ENCODE results near the gene PRRX1.

PRRX1 gene

DNA sequence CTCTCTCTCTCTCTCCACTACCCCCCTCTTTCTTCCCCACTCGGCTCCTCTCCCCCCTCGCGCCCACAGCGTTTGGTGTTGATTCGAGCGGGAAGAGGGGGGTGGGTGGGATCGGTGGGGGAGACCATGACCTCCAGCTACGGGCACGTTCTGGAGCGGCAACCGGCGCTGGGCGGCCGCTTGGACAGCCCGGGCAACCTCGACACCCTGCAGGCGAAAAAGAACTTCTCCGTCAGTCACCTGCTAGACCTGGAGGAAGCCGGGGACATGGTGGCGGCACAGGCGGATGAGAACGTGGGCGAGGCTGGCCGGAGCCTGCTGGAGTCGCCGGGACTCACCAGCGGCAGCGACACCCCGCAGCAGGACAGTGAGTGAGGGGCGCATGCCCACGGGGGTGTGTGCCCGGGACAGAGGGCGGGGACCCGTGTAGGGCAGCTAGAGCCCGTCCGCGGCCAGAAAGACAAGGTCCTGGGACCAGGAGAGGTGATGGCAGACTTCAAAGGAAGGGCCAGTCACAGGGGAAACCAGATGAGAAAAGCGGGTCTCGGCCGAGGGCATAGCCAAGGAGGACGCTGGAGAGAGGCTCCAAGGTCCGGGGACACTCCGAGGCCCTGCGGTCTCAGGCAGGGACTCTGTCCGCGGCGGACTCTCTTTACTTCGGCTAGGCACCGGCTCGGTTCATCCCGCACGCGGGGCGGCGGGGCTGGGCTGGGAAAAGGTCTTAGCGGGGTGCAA is at the start of gene PRRX1:
PRRX1 (plus strand) TSS at position 39 of the 735 bp plus-strand sequence; CDS start at position 127, 88 bp downstream.
- DNase-seq (ENCODE audit: low read depth), result no peak

GRCh38 chr1:170617591-170618330 is 46.2 kb upstream of the PRRX1 start:
- no peak for DNase-seq (ENCODE audit: low read depth)

- DNase-seq (ENCODE audit: low read depth), result no peak
These were observed 45.5 kb upstream of the PRRX1 start for GRCh38 chr1:170618421-170618820.

- no peak for DNase-seq (ENCODE audit: low read depth)
These were observed 44.5 kb upstream of the PRRX1 start for GRCh38 chr1:170619241-170620028.

DNA sequence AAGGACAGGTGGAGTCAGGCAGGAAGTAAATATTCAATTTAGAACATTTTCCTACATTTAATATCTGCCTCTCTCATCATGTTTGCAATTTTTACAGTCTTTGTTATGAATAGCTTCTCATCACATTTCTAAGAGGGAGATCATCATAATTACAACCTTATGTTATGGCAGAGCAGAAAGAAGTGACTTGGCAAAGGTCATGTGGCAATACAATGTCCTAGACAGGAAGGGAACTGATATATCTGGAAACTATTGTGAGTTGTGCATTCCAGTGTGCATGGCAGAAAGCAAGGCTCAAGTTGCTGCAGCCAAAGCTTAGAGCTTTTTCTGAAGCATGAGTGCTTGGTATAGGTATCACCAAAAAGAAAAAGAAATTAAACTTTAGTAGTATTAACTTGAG is 43.8 kb upstream of the PRRX1 start:
- DNase-seq (ENCODE audit: low read depth), result no peak

DNA sequence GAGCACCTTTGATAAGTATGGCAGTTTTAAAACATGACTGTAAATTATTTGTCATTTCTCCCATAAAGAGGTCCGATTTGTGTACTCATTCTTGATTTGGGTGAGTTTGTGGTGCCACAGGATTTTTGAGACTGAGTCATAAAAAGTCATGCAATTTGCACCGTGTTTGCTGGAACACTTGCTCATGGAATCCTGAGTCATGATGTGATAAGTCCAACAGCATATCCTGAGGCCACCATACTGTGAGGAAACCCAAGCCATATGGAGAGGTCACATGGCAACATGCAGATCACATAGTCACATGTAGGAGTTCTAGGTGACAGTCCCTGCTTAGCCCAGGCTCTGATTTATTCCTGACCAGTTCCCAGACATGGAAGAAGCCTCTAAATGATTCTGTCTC is 40.8 kb upstream of the PRRX1 start:
- DNase-seq (ENCODE audit: low read depth), result no peak

GRCh38 chr1:170624146-170624545 is 39.8 kb upstream of the PRRX1 start:
- DNase-seq (ENCODE audit: low read depth), result no peak

- no peak for DNase-seq (ENCODE audit: low read depth)
These were observed 33.0 kb upstream of the PRRX1 start for GRCh38 chr1:170630977-170631376.

DNA sequence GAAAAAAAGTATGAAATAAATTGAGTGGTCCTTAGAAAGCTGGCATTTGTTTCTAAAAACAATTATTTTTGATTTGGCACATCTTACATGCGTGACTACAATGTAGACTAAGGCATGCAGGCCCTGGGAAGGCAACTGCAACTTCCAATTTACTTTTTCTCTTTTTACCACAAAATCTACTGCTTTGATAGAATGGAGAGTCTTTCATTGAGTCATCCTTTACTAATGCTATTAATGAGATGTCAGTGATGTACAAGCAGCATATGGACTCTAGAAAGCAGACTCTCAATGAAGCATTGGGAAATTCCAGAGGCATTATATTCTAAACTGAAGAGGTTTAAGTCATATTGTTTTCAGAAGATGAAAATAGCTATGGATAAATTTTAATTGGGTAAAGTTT is 29.6 kb upstream of the PRRX1 start:
- no peak for DNase-seq (ENCODE audit: low read depth)

DNA sequence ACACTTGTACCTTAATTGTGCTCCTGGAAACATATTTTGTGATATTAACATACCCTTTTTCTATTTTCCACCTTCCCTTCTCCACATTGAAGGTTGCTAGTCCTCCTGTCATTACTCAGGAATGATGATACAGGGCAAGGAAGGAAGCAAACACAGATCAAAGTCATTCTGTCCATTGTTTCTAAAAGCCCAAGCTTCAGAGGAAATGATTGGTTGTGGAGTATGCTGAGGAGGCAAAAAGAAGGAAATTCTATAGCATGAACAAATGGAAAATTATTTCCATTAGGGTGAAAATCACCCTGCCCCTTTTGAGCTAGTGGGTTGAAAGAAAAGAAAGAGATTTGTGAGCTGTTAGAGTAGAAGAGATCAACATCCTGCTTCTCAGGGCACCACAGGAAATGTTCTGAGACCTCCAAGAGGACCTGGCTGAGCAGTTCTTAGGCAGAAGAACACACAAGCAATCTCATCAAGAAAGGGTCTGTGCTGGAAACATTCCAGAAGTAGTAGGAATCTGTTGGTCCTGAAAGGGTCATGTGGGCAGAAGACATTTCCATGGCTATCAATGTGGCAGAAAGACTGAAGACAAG is 29.0 kb upstream of the PRRX1 start:
- DNase-seq (ENCODE audit: low read depth), result no peak

DNA sequence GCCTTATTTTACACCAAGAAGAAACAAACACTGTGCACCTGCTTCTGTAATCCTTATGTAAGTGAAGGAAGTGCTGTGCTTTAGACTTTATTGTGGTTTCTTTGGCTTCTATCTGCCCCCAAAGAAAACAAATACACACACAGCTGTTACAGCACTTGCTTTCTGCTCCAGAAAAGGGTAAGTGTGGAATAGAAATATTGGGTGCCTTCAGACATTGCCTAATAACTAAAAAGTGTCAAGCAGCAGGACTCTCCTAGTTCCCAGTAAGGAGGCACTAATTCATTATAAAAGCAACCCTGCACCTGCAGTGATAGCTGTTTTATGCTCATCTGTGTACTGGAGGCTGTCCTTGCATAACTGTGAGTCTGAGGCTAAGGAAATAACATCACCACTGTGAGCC is 23.4 kb upstream of the PRRX1 start:
- no peak for DNase-seq (ENCODE audit: low read depth)

- DNase-seq (ENCODE audit: low read depth), result no peak
These were observed 6.6 kb upstream of the PRRX1 start for GRCh38 chr1:170657275-170657853.

DNA sequence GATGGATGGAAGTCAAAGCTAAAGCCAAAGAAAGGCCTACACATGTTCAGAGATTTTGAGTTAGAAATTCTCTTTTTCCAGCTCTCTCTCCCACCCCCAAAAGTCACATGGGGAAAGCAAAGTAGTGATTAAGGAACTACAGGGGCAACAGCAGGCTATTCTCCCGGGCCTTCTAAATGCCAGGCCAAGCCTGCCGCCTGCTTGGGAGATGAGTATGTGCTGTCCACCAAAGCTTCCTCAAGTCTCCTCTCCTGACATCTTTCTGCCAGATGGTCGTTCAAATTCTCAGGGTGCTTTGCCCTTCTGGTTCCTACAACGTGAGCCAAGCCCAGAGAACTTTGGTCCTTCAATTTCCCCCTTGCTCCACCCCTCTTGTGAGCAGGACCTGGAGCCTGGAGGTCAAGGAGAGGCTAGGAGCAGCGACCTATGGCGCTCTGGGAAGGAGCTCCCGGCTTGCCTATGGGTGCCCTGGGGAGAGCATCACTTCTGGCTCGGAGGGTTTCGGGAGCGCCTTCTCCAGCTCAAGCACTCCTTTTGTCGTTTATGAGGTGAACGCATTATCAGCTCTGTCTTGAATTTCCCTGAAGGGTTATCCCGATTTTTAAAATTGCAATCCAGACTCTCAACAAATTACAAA is 4.4 kb upstream of the PRRX1 start:
- DNase-seq (ENCODE audit: low read depth), result no peak

GRCh38 chr1:170660281-170660713 is 3.6 kb upstream of the PRRX1 start:
- DNase-seq (ENCODE audit: low read depth), result no peak

GRCh38 chr1:170660871-170661645 is 2.9 kb upstream of the PRRX1 start:
- DNase-seq (ENCODE audit: low read depth), result no peak

DNA sequence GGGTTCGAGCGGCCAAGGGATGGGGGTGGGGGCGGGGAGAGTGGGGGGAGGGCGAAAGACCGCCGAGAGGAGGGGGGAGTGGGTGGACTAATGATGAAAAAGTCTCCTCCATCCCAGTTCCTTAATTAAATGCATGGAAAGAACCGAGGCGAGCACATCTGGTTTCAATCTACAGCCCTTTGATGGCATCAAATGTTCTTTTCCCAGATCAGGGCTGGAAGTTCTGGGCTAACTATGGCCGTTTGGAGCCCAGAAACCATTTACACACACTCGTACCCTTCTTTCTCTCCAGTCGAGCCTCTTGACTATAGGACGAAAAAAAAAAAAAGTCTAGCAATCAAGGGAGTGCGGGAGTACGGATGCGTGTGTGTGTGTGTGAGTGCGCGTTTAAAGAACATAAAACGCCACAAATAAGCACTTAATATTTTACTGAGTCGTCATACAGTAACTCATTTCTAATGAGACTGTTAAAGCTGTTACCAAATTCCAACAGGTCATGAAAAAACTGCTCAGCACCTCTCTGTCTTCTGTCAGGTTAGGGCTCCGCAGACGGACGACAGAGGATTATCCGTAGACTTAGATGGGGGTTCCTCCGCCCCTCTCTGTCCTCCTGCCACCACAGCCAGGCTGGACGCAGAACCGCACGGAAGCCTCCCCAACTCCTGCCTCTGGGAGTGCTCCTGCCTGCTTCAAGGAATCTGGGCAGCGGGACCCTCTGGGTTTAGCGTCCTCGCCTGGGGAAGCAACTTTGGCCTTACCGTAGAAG is 2.1 kb upstream of the PRRX1 start:
- no peak for DNase-seq (ENCODE audit: low read depth)

DNA sequence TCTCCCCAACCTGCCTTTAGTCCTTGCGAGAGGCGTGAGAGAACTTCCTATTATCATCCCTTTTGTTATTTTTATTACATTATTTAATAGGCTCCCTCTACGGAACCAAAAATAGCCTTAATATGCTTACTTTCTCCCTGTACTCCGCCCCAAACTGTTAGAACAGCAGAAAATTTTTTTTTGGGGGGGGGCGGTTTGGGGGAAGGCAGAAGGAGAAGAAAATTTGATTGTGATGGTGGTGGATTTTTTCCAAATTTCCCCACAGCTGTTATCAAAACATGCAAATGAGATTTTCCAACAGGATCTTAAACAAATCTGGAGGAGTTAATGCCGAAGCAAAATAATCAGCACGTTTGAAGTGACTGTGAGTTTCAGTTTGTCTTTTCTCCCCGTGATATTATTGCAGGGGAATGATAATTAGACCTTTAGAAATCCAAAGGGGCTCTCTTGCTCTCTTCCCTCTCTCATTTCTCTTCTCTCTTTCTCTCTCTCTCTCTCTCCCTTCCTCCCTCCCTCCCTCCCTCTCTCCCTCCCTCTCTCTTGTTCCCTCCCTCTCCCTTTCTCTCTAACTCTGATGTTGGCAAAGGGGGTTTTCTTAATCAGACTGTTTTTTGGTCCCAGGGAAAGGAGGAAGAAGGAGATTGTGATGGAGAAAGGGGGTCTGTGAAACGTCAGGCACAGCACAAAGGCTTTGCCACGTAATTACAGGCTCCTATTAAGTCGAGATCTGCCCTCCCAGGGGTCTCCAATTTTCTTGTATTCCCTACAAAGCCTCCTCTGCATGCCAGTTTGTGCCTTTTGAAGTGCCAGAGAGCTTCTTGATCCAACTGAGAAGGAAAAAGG is 1.1 kb upstream of the PRRX1 start:
- DNase-seq (ENCODE audit: low read depth), result no peak

DNA sequence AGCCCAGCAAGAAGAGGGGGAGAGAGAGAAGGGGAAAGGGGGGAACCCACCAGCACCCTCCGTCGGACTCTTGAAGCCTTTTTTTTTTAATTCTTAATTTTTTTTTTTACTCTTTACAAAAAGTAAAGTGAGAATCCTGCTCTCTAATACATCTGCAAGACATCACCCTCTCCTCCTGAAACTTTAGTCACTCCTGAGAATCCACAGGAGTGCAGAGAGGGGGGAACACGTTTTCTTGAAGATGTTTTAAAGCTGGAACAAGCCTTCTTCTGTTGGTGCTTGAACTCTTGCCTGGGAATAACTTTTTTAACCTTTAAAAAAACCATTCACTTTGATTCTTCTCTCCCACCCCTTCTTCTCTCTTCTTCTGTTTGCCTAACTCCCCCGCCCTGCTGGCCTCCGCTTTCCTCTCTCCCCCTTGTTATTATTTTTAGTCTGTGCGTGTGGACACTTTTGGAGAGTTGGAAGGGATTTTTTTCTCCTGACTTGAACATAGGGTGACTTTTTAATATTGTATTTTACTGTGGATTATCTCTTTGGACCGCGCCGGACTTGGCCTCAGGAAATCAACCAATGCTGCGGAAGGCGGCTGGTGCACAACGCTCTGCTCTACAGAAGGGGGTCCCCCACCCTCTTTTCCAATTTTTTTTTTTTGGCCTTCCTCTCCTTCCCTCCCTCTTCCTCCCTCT is 383 bp upstream of the PRRX1 start:
- DNase-seq (ENCODE audit: low read depth), result no peak
